ENCODE measurements around the gene RAPGEF2. TPM values are rescaled to one million over a fixed set of nuclear protein-coding genes. Genes with fewer than 3 reads are reported as not detected.

Gene RAPGEF2
- total and polyA plus RNA-seq, 9 of the 15 experiments (the other 6 are each of a cell fraction or from before 2014, with no cell fraction given) = 3.1 to 32.6 (median 23.1) TPM

DNA sequence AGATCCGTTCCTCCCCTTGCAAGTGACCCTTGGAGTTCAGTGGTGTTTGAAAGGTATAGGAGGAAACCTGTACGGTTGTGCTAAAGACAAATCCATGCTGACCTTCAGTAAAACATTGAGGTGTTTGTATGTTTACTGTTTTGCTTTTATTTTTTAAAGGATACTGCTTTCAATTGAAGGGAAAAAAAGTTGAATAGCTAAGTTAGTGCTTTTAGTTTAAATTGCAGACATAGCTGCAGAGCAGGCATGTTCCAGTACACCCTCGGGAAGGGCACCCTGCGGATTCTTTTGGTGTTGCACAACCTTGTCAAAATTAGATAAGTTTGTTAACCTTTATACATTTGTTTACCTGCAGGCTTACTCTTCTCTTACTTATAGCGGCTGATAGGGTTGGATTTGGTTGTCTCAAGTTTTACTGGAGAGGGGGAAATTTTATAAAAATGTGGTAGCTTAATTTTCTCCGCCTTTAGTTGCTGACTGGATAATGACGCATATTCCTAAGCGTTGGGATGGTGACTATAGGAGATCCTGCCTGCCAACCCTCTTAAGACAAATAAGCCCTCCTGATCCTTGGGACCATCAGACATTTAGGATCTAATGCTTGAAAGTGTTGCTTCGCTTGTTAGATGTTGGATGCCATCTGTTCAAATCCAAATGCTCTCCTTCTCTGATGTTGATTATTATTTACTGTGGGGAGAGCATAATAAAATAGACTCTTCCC is 2.0 kb downstream of the RAPGEF2 start (continued):
- no peak for TF ChIP-seq ZNF436 (CRISPR knock-in tag; IDR thresholded peaks at IDR 0.05)
- TF ChIP-seq IFI16 (CRISPR knock-in tag; IDR thresholded peaks at IDR 0.05) = no peak
- TF ChIP-seq, protein P1, sequence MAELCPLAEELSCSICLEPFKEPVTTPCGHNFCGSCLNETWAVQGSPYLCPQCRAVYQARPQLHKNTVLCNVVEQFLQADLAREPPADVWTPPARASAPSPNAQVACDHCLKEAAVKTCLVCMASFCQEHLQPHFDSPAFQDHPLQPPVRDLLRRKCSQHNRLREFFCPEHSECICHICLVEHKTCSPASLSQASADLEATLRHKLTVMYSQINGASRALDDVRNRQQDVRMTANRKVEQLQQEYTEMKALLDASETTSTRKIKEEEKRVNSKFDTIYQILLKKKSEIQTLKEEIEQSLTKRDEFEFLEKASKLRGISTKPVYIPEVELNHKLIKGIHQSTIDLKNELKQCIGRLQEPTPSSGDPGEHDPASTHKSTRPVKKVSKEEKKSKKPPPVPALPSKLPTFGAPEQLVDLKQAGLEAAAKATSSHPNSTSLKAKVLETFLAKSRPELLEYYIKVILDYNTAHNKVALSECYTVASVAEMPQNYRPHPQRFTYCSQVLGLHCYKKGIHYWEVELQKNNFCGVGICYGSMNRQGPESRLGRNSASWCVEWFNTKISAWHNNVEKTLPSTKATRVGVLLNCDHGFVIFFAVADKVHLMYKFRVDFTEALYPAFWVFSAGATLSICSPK (IDR thresholded peaks at IDR 0.05; ENCODE audit: borderline replicate concordance) = no peak
- TF ChIP-seq ASH1L (IDR thresholded peaks at IDR 0.05; ENCODE audit: borderline replicate concordance, low read depth, partially characterized antibody) = no peak
- TF ChIP-seq, protein P2, sequence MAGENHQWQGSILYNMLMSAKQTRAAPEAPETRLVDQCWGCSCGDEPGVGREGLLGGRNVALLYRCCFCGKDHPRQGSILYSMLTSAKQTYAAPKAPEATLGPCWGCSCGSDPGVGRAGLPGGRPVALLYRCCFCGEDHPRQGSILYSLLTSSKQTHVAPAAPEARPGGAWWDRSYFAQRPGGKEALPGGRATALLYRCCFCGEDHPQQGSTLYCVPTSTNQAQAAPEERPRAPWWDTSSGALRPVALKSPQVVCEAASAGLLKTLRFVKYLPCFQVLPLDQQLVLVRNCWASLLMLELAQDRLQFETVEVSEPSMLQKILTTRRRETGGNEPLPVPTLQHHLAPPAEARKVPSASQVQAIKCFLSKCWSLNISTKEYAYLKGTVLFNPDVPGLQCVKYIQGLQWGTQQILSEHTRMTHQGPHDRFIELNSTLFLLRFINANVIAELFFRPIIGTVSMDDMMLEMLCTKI (IDR thresholded peaks at IDR 0.05; ENCODE audit: partially characterized antibody) = no peak
- TF ChIP-seq DIDO1 (tag; IDR thresholded peaks at IDR 0.05; ENCODE audit: low read depth) = no peak
- TF ChIP-seq ZNF717 (CRISPR knock-in tag; IDR thresholded peaks at IDR 0.05) = no peak
- TF ChIP-seq ZNF445 (CRISPR knock-in tag; IDR thresholded peaks at IDR 0.05; ENCODE audit: low read depth) = no peak
- TF ChIP-seq, protein P3, sequence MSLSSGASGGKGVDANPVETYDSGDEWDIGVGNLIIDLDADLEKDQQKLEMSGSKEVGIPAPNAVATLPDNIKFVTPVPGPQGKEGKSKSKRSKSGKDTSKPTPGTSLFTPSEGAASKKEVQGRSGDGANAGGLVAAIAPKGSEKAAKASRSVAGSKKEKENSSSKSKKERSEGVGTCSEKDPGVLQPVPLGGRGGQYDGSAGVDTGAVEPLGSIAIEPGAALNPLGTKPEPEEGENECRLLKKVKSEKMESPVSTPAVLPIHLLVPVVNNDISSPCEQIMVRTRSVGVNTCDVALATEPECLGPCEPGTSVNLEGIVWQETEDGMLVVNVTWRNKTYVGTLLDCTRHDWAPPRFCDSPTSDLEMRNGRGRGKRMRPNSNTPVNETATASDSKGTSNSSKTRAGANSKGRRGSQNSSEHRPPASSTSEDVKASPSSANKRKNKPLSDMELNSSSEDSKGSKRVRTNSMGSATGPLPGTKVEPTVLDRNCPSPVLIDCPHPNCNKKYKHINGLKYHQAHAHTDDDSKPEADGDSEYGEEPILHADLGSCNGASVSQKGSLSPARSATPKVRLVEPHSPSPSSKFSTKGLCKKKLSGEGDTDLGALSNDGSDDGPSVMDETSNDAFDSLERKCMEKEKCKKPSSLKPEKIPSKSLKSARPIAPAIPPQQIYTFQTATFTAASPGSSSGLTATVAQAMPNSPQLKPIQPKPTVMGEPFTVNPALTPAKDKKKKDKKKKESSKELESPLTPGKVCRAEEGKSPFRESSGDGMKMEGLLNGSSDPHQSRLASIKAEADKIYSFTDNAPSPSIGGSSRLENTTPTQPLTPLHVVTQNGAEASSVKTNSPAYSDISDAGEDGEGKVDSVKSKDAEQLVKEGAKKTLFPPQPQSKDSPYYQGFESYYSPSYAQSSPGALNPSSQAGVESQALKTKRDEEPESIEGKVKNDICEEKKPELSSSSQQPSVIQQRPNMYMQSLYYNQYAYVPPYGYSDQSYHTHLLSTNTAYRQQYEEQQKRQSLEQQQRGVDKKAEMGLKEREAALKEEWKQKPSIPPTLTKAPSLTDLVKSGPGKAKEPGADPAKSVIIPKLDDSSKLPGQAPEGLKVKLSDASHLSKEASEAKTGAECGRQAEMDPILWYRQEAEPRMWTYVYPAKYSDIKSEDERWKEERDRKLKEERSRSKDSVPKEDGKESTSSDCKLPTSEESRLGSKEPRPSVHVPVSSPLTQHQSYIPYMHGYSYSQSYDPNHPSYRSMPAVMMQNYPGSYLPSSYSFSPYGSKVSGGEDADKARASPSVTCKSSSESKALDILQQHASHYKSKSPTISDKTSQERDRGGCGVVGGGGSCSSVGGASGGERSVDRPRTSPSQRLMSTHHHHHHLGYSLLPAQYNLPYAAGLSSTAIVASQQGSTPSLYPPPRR (CRISPR knock-in tag; IDR thresholded peaks at IDR 0.05; ENCODE audit: borderline replicate concordance) = no peak
- no peak for TF ChIP-seq PPARD (CRISPR knock-in tag; IDR thresholded peaks at IDR 0.05)
- no peak for TF ChIP-seq ZNF224 (CRISPR knock-in tag; IDR thresholded peaks at IDR 0.05)
- TF ChIP-seq NCOA1 (IDR thresholded peaks at IDR 0.05; ENCODE audit: low read depth) = no peak
- TF ChIP-seq, protein P4, sequence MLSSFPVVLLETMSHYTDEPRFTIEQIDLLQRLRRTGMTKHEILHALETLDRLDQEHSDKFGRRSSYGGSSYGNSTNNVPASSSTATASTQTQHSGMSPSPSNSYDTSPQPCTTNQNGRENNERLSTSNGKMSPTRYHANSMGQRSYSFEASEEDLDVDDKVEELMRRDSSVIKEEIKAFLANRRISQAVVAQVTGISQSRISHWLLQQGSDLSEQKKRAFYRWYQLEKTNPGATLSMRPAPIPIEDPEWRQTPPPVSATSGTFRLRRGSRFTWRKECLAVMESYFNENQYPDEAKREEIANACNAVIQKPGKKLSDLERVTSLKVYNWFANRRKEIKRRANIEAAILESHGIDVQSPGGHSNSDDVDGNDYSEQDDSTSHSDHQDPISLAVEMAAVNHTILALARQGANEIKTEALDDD (IDR thresholded peaks at IDR 0.05) = peak; percentile 74
